Calu3 (cell line): Measurements from ENCODE around the gene LILRA6. TPM values are rescaled to one million over a fixed set of nuclear protein-coding genes. Genes with fewer than 3 reads are reported as not detected.

Source experiments
- BruUV-seq: library from RNA; stranded (reverse); fragments of 400-500 nt; replicated peaks from 2 replicates; lab custom pipeline; 2021; lab: Mats Ljungman, UMichigan
- CTCF ChIA-PET: fragments of 300-600 bp; sonication (Branson Sonifier 250); formaldehyde crosslinking; loops from one replicate; lab custom pipeline; 2022; ENCODE audit warnings: antibody characterized with exemption; lab: Charles Lee
- DNase-seq: peaks from one replicate; pipeline ENCODE4 v3.0.0; 2022
- H3K27ac Mint-ChIP-seq: one replicate; pipeline ENCODE4 v1.8.0; 2022; ENCODE audit warnings: mixed read lengths; ENCODE audit not compliant: unreplicated experiment
- H3K27me3 Mint-ChIP-seq: one replicate; pipeline ENCODE4 v1.8.0; 2022; ENCODE audit warnings: mixed read lengths; ENCODE audit not compliant: unreplicated experiment
- H3K36me3 Mint-ChIP-seq: one replicate; pipeline ENCODE4 v1.8.0; 2022; ENCODE audit warnings: mild to moderate bottlenecking, moderate library complexity, mixed read lengths; ENCODE audit not compliant: insufficient read depth, unreplicated experiment
- H3K4me1 Mint-ChIP-seq: one replicate; pipeline ENCODE4 v1.8.0; 2022; ENCODE audit warnings: mild to moderate bottlenecking, low read depth, mixed read lengths; ENCODE audit not compliant: unreplicated experiment
- H3K4me3 Mint-ChIP-seq: one replicate; pipeline ENCODE4 v1.8.0; 2022; ENCODE audit warnings: mild to moderate bottlenecking, low read depth, moderate library complexity, mixed read lengths; ENCODE audit not compliant: unreplicated experiment
- H3K9me3 Mint-ChIP-seq: one replicate; pipeline ENCODE4 v1.8.0; 2022; ENCODE audit warnings: low read depth, mixed read lengths; ENCODE audit not compliant: unreplicated experiment
- intact Hi-C: fragments of 100-400 bp; cut with micrococcal nuclease; formaldehyde crosslinking; loops from one replicate; pipeline ENCODE4 v1.10.0; 2022; ENCODE audit not compliant: unreplicated experiment
- total RNA-seq: library from RNA; stranded (reverse); gene quantifications from 2 replicates; pipeline ENCODE4 v1.2.3, GENCODE V29; 2022
- TF ChIP-seq, protein P1 (sequence below): fragments of 200-600 bp; IDR thresholded peaks from one replicate; pipeline ENCODE4 v1.8.0; 2022; ENCODE audit warnings: antibody characterized with exemption; ENCODE audit not compliant: unreplicated experiment

LILRA6 gene
- total RNA-seq, 1 experiment from 2014 or later, result not detected

- intact Hi-C loops, result loop anchor here (5.0 kb wide), 1 partner anchor 492 kb away; no protein-coding TSS in a partner anchor
- H3K4me3 Mint-ChIP-seq, result no peak overlapping the region
- CTCF ChIA-PET, result interaction anchor here (0.9 kb wide), 1 partner anchor 96 kb away, joined by 3 read pairs; the partner anchor contains the start of gene TMC4
- peaks cover 100% of the 10 kb centered on the region for H3K27me3 Mint-ChIP-seq
- H3K36me3 Mint-ChIP-seq, result no peaks in the 10 kb centered on the region
- TF ChIP-seq, protein P1, sequence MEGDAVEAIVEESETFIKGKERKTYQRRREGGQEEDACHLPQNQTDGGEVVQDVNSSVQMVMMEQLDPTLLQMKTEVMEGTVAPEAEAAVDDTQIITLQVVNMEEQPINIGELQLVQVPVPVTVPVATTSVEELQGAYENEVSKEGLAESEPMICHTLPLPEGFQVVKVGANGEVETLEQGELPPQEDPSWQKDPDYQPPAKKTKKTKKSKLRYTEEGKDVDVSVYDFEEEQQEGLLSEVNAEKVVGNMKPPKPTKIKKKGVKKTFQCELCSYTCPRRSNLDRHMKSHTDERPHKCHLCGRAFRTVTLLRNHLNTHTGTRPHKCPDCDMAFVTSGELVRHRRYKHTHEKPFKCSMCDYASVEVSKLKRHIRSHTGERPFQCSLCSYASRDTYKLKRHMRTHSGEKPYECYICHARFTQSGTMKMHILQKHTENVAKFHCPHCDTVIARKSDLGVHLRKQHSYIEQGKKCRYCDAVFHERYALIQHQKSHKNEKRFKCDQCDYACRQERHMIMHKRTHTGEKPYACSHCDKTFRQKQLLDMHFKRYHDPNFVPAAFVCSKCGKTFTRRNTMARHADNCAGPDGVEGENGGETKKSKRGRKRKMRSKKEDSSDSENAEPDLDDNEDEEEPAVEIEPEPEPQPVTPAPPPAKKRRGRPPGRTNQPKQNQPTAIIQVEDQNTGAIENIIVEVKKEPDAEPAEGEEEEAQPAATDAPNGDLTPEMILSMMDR, result no peak
- H3K9me3 Mint-ChIP-seq, result no peaks in the 10 kb centered on the region
- H3K27ac Mint-ChIP-seq, result no peak overlapping the region
- BruUV-seq, result no TSS peak
- no peaks in the 10 kb centered on the region for H3K4me1 Mint-ChIP-seq
- no peak for DNase-seq
Measured at GRCh38 chr19:54268936-54269335, 26.3 kb upstream of the LILRA6 start.

DNA sequence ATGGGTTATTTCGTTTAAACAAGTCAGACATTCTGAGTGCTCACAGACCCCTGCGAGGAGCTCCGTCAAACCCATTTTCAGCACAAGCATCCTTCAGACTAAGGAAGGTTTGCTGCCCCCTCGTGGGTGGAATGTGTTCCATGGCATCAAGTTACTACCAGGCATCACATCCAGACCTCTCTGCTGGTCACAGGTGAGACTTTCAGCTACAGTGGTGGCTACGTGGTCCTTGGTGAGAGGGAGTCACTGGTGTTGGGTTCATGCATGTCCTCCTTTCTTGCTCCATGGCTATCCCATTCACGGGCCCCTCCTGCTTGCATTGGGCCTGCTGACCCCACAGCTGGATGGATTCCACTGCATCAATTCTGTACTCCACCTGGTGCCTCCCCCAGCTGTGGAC, 23.5 kb upstream of the LILRA6 start:
- no peaks in the 10 kb centered on the region for H3K4me1 Mint-ChIP-seq
- H3K9me3 Mint-ChIP-seq, result no peaks in the 10 kb centered on the region
- no peak overlapping the region for H3K27ac Mint-ChIP-seq
- H3K27me3 Mint-ChIP-seq, result peaks cover 92% of the 10 kb centered on the region
- CTCF ChIA-PET, result interaction anchor here (0.8 to 1.9 kb wide), 13 partner anchors 16 to 129 kb away, joined by 3 to 21 read pairs (median 3); partner anchors contain the start of genes LENG1, MBOAT7, TMC4 and TSEN34
- no peaks in the 10 kb centered on the region for H3K36me3 Mint-ChIP-seq
- intact Hi-C loops, result loop anchor here (5.0 kb wide), 1 partner anchor 489 kb away; no protein-coding TSS in a partner anchor
- peak; percentile 93 for DNase-seq
- no TSS peak for BruUV-seq
- TF ChIP-seq, protein P1, result peak; percentile 75
- H3K4me3 Mint-ChIP-seq, result no peak overlapping the region

DNA sequence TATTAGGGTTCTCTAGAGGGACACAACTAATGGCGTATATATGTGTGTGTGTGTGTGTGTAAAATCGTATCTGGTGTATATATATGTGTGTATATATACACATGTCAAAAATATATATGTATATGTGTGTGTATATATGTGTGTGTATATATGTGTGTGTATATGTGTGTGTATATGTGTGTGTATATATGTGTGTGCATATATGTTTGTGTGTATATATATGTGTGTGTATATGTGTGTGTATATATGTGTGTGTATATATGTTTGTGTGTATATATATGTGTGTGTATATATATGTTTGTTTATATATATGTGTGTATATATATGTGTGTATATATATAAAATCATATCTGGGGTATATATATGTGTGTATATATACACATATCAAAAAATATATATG, 19.9 kb upstream of the LILRA6 start:
- intact Hi-C loops, result no loop called here
- Mint-ChIP-seq H3K4me1 (no peaks in the 10 kb centered on the region), H3K4me3 (no peak overlapping the region), H3K36me3 (no peaks in the 10 kb centered on the region), H3K27me3 (peaks cover 92% of the 10 kb centered on the region), H3K27ac (no peak overlapping the region), H3K9me3 (no peaks in the 10 kb centered on the region)
- no peak for DNase-seq
- CTCF ChIA-PET, result no interaction called here
- TF ChIP-seq, protein P1, result no peak
- no TSS peak for BruUV-seq

DNA sequence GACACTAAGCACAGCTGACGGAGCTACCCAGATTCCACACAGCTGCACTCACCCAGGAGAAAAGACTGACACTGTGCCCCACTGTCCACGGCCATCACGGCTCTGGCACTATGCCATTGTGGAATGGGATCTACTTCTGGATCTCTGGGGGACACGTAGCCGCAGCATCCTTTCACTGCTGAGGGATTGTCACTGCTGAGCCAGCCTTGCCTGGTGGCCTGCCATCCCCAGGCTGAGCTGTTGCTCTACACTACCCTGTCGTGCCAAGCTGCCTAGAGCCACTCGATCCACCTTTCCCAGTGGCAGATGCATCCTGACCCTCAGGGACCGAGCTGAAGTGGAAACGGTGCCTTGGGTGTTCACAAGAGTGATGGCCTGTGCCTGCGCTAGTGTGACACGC, 19.5 kb upstream of the LILRA6 start:
- BruUV-seq, result no TSS peak
- Mint-ChIP-seq H3K4me1 (no peaks in the 10 kb centered on the region), H3K36me3 (no peaks in the 10 kb centered on the region), H3K4me3 (no peak overlapping the region), H3K9me3 (no peaks in the 10 kb centered on the region), H3K27ac (no peak overlapping the region), H3K27me3 (peaks cover 92% of the 10 kb centered on the region)
- no peak for DNase-seq
- intact Hi-C loops, result no loop called here
- CTCF ChIA-PET, result no interaction called here
- TF ChIP-seq, protein P1, result no peak
